Mammary epithelial cell (primary cell): ENCODE data around the gene TMEM203.

Experiments
- EZH2 ChIP-seq: IDR thresholded peaks from 2 replicates; pipeline ENCODE4 v1.6.1; 2012; ENCODE audit warnings: low read length, inconsistent platforms, borderline replicate concordance
- TF ChIP-seq, protein P1 (sequence below), 2 donors: IDR thresholded peaks in 1 of 2; conservative IDR thresholded peaks in 1 of 2; 2 replicates each; pipeline ENCODE4 v1.5.1; 2011 to 2012; ENCODE audit warnings: inconsistent platforms in 2 of 2, low read length in 2 of 2, mild to moderate bottlenecking in 2 of 2, control low read depth in 1 of 2, low read depth in 1 of 2; ENCODE audit not compliant: insufficient read depth in 1 of 2; ENCODE audit errors: extremely low read depth in 1 of 2

DNA sequence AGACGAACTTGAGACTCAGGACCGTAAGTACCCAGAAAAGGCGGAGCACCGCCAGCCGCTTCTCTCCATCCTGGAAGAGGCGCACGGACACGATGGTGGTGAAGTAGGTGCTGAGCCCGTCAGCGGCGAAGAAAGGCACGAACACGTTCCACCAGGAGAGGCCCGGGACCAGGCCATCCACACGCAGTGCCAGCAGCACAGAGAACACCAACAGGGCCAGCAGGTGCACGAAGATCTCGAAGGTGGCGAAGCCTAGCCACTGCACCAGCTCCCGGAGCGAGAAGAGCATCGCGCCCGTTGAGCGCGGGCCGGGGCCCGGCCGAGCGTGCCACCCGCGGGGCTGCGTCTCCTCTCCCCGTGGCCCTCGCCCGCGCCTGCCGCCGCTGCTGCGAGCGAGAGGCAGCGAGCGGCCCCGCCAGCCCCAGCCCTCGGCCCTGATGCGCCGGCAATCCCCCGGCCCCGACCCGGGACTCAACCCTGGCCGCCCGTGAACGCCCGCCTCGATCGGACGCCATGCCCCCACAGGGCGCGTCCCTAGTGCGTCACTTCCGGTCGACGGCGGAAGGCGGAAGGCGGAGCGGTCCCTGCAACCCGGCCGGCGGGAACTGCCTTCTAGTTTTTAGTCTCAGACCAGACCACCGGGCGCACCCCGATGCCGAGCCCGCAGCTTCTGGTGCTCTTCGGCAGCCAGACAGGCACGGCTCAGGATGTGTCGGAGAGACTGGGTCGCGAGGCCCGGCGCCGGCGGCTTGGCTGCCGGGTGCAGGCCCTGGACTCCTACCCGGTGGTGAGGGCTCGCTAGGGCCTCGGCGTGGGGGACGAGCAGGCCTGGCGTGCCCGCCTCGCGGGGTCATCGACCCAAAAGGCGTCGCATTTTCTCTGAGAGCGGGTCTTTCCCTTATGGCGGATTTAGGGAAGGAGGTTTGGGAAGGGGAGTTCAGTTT lies at the start of gene TMEM203, which contains the start of gene NDOR1:
- TF ChIP-seq, protein P1, sequence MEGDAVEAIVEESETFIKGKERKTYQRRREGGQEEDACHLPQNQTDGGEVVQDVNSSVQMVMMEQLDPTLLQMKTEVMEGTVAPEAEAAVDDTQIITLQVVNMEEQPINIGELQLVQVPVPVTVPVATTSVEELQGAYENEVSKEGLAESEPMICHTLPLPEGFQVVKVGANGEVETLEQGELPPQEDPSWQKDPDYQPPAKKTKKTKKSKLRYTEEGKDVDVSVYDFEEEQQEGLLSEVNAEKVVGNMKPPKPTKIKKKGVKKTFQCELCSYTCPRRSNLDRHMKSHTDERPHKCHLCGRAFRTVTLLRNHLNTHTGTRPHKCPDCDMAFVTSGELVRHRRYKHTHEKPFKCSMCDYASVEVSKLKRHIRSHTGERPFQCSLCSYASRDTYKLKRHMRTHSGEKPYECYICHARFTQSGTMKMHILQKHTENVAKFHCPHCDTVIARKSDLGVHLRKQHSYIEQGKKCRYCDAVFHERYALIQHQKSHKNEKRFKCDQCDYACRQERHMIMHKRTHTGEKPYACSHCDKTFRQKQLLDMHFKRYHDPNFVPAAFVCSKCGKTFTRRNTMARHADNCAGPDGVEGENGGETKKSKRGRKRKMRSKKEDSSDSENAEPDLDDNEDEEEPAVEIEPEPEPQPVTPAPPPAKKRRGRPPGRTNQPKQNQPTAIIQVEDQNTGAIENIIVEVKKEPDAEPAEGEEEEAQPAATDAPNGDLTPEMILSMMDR (conservative IDR thresholded peaks at IDR 0.05 in 1 of 2, IDR thresholded peaks at IDR 0.05 in 1 of 2; ENCODE audit: extremely low read depth in 1 of 2, insufficient read depth in 1 of 2, low read depth in 1 of 2, low read length in 2 of 2), result no peak
- no peak for TF ChIP-seq EZH2
